NT2/D1 (cell line): ENCODE results near the gene ALLC.
A peak's percentile ranks its signal among the peaks of the same experiment; 100 is the strongest.

ENCODE experiments used
- DNase-seq: peaks from one replicate; pipeline ENCODE4 v3.0.0-alpha.2; 2011; ENCODE audit warnings: low read depth, low spot score
- H3K27me3 ChIP-seq: 2 replicates; pipeline ENCODE4 v1.6.0; 2011; ENCODE audit warnings: mild to moderate bottlenecking; ENCODE audit not compliant: insufficient read length, insufficient read depth
- H3K36me3 ChIP-seq: 2 replicates; pipeline ENCODE4 v1.6.1; 2011; ENCODE audit warnings: mild to moderate bottlenecking, low read length, mixed read lengths; ENCODE audit not compliant: insufficient read depth, insufficient read length
- H3K4me1 ChIP-seq: 2 replicates; pipeline ENCODE4 v1.5.1; 2011; ENCODE audit not compliant: insufficient read depth, insufficient read length
- H3K4me3 ChIP-seq: 2 replicates; pipeline ENCODE4 v1.5.1; 2011; ENCODE audit warnings: low read depth; ENCODE audit not compliant: insufficient read length
- H3K9ac ChIP-seq: 2 replicates; pipeline ENCODE4 v1.6.0; 2011; ENCODE audit warnings: low read depth; ENCODE audit not compliant: insufficient read length
- H3K9me3 ChIP-seq: 2 replicates; pipeline ENCODE4 v1.5.1; 2011; ENCODE audit warnings: mild to moderate bottlenecking, low read length; ENCODE audit not compliant: insufficient read depth
- SUZ12 ChIP-seq: IDR thresholded peaks from 2 replicates; pipeline ENCODE4 v1.6.1; 2011; ENCODE audit not compliant: insufficient read length, insufficient read depth; ENCODE audit errors: extremely low read depth
- YY1 ChIP-seq: IDR thresholded peaks from 2 replicates; pipeline ENCODE4 v1.6.1; 2011; ENCODE audit not compliant: insufficient read length, insufficient read depth
- ZNF274 ChIP-seq: IDR thresholded peaks from 2 replicates; pipeline ENCODE4 v1.6.1; 2011; ENCODE audit warnings: mild to moderate bottlenecking, low read depth, low read length

The ALLC gene

GRCh38 chr2:3628241-3628679, 29.7 kb upstream of the ALLC start:
- Histone ChIP-seq H3K27me3 (no peaks in the 10 kb centered on the region), H3K4me3 (no peak overlapping the region), H3K9me3 (no peaks in the 10 kb centered on the region), H3K36me3 (no peaks in the 10 kb centered on the region), H3K4me1 (peaks cover under 1% of the 10 kb centered on the region), H3K9ac (no peak overlapping the region)
- no peak for DNase-seq
- TF ChIP-seq ZNF274: no peak
- TF ChIP-seq SUZ12: no peak
- TF ChIP-seq YY1: no peak

- Histone ChIP-seq H3K27me3 (no peaks in the 10 kb centered on the region), H3K4me1 (peaks cover 5% of the 10 kb centered on the region), H3K4me3 (no peak overlapping the region), H3K9me3 (no peaks in the 10 kb centered on the region), H3K36me3 (no peaks in the 10 kb centered on the region), H3K9ac (no peak overlapping the region)
- DNase-seq: peak; percentile 38
- no peak for TF ChIP-seq YY1
- TF ChIP-seq ZNF274: no peak
- no peak for TF ChIP-seq SUZ12
Measured at GRCh38 chr2:3628800-3629199, 29.2 kb upstream of the ALLC start.

GRCh38 chr2:3630631-3631030, 27.4 kb upstream of the ALLC start:
- no peaks in the 10 kb centered on the region for H3K27me3 ChIP-seq
- H3K4me3 ChIP-seq: no peak overlapping the region
- no peak for TF ChIP-seq YY1
- H3K36me3 ChIP-seq: no peaks in the 10 kb centered on the region
- H3K4me1 ChIP-seq: peaks cover 7% of the 10 kb centered on the region
- H3K9me3 ChIP-seq: no peaks in the 10 kb centered on the region
- DNase-seq: no peak
- H3K9ac ChIP-seq: no peak overlapping the region

GRCh38 chr2:3631161-3631850, 26.7 kb upstream of the ALLC start:
- H3K4me3 ChIP-seq: no peak overlapping the region
- TF ChIP-seq ZNF274 (no peak), SUZ12 (no peak), YY1 (no peak)
- H3K4me1 ChIP-seq: peaks cover 8% of the 10 kb centered on the region
- DNase-seq: no peak
- H3K9me3 ChIP-seq: no peaks in the 10 kb centered on the region
- no peaks in the 10 kb centered on the region for H3K27me3 ChIP-seq
- no peak overlapping the region for H3K9ac ChIP-seq
- no peaks in the 10 kb centered on the region for H3K36me3 ChIP-seq

GRCh38 chr2:3631851-3632659, 25.9 kb upstream of the ALLC start:
- no peaks in the 10 kb centered on the region for H3K9me3 ChIP-seq
- no peaks in the 10 kb centered on the region for H3K36me3 ChIP-seq
- no peak for TF ChIP-seq YY1
- H3K4me3 ChIP-seq: no peak overlapping the region
- H3K4me1 ChIP-seq: peaks cover 8% of the 10 kb centered on the region
- no peak for DNase-seq
- no peaks in the 10 kb centered on the region for H3K27me3 ChIP-seq
- H3K9ac ChIP-seq: no peak overlapping the region

- TF ChIP-seq SUZ12 (no peak), YY1 (no peak), ZNF274 (no peak)
- DNase-seq: no peak
- no peak overlapping the region for H3K4me3 ChIP-seq
- no peaks in the 10 kb centered on the region for H3K9me3 ChIP-seq
- no peak overlapping the region for H3K9ac ChIP-seq
- H3K36me3 ChIP-seq: no peaks in the 10 kb centered on the region
- peaks cover 8% of the 10 kb centered on the region for H3K4me1 ChIP-seq
- H3K27me3 ChIP-seq: no peaks in the 10 kb centered on the region
Measured at GRCh38 chr2:3633089-3633981, 24.7 kb upstream of the ALLC start.

- no peak overlapping the region for H3K9ac ChIP-seq
- no peak for DNase-seq
- no peak overlapping the region for H3K4me3 ChIP-seq
- no peaks in the 10 kb centered on the region for H3K36me3 ChIP-seq
- no peaks in the 10 kb centered on the region for H3K27me3 ChIP-seq
- TF ChIP-seq YY1: no peak
- no peak for TF ChIP-seq SUZ12
- peaks cover 8% of the 10 kb centered on the region for H3K4me1 ChIP-seq
- H3K9me3 ChIP-seq: no peaks in the 10 kb centered on the region
Measured at GRCh38 chr2:3633982-3634595, 23.9 kb upstream of the ALLC start.
